ENCODE measurements around the gene SLCO3A1. TPM values are rescaled to one million over a fixed set of nuclear protein-coding genes. Genes with fewer than 3 reads are reported as not detected.
"Not testable (repeated sequence)": the region's sequence is repeated elsewhere in the genome, so short reads cannot be mapped to it uniquely, and the experiment has no call there.

SLCO3A1 gene
- total and polyA plus RNA-seq, 9 donors: 1.7 to 8.6 (median 4.5) TPM

DNA sequence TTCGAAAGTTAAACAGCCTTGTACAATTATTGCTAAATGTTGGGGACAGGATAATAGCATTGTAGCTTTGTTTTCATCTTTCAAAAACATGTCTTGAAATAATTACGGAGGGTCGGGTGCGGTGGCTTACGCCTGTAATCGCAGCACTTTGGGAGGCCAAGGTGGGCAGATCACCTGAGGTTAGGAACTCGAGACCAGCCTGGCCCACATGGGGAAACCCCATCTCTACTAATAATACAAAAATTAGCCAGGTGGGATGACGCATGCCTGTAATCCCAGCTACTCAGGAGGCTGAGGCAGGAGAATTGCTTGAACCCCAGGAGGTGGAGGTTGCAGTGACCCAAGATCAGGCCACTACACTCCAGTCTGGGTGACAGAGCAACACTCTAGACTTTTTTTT, 216.7 kb downstream of the SLCO3A1 start:
- H3K4me1 ChIP-seq (ENCODE audit: control insufficient read depth, insufficient read depth, low read length); H3K27ac ChIP-seq (ENCODE audit: low read length); H3K9me3 ChIP-seq (replicated peaks; ENCODE audit: control insufficient read depth, low read depth, low read length); H3K4me3 ChIP-seq (ENCODE audit: low read length); DNase-seq; H3K27me3 ChIP-seq (ENCODE audit: control insufficient read depth, insufficient read depth, low read length); H3K36me3 ChIP-seq (ENCODE audit: control insufficient read depth, insufficient read depth, low read length): not testable (repeated sequence)
- WGBS (ENCODE audit: insufficient coverage): 100% methylated on average over 2 of the region's 8 CpGs

DNA sequence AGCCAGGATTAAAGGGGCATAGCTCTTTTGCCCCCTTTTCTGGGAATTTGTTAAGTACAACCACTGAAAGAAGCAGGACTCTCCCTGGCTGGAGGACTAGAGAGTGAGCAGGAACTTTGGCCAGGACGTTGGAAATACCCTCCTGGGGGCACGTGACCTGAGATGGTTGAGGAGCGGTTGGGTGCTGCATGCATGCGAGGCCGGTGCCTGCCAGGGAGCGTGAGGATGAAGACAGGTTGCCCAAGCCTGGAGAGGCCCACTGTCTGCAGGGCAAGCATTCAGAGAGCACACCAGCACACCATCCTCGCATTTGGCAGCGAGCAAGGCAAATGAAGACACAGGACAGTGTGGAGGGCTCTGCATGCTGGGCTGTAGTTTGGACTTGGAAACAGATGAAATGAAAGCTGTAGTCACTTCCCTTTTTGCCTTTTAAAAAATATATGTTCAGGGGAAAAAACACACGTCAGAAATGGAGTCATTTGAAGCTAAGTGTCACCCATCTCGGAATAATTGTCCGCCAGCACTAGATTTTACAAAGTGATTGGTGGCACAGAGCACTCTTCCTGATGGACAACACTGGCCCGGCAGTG, 217.6 kb downstream of the SLCO3A1 start:
- DNase-seq: no peak

DNA sequence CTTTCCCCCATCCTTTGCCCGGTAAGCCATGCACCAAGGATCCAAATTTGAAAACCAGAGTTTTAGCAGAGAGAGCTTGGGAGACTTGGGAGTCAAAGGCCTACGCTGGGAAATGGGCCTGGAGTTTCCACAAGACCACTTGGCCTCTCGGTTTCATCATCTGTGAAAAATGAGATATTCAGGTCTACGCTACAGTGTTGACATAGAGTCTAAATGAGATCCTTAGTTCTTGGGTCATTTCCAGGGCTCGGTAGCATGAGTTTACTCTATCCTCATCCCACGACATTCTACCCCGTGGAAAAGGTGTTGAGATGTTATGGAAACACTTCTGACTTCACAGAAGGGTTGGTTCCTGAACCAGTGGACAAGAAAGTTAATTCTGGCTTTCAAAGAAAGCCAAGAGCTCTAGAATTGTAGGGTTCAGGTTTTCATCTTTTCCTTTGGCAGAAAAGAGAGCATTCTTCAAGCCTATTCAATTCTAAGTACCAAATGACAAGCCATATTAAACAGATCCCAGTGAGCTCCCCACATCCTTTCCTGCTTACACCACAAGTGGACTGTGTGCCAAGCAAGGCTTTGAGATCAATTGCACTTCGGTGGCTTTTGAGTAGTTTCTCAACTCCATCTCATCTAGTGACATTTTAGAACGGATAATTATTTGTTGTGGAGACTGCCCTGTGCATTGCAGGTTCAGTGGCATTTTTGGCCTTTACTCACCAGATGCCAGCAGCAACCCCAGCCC, 219.7 kb downstream of the SLCO3A1 start:
- peaks cover 3% of the 10 kb centered on the region for H3K27me3 ChIP-seq (ENCODE audit: control insufficient read depth, insufficient read depth, low read length)
- DNase-seq: no peak
- H3K4me1 ChIP-seq (ENCODE audit: control insufficient read depth, insufficient read depth, low read length): peaks cover 9% of the 10 kb centered on the region
- no peak overlapping the region for H3K27ac ChIP-seq (ENCODE audit: low read length)
- 67% methylated on average over 2 of the region's 9 CpGs for WGBS (ENCODE audit: insufficient coverage)
- no peak overlapping the region for H3K4me3 ChIP-seq (ENCODE audit: low read length)
- no peaks in the 10 kb centered on the region for H3K9me3 ChIP-seq (replicated peaks; ENCODE audit: control insufficient read depth, low read depth, low read length)
- no peaks in the 10 kb centered on the region for H3K36me3 ChIP-seq (ENCODE audit: control insufficient read depth, insufficient read depth, low read length)

More for the DNA sequence above, 217.6 kb downstream of the SLCO3A1 start:
- peaks cover 7% of the 10 kb centered on the region for H3K4me1 ChIP-seq (ENCODE audit: control insufficient read depth, insufficient read depth, low read length)
- H3K4me3 ChIP-seq (ENCODE audit: low read length): no peak overlapping the region
- H3K36me3 ChIP-seq (ENCODE audit: control insufficient read depth, insufficient read depth, low read length): no peaks in the 10 kb centered on the region
- H3K27ac ChIP-seq (ENCODE audit: low read length): no peak overlapping the region
- peaks cover 5% of the 10 kb centered on the region for H3K27me3 ChIP-seq (ENCODE audit: control insufficient read depth, insufficient read depth, low read length)
- 56% methylated on average over 10 of the region's 12 CpGs for WGBS (ENCODE audit: insufficient coverage)
- no peaks in the 10 kb centered on the region for H3K9me3 ChIP-seq (replicated peaks; ENCODE audit: control insufficient read depth, low read depth, low read length)

DNA sequence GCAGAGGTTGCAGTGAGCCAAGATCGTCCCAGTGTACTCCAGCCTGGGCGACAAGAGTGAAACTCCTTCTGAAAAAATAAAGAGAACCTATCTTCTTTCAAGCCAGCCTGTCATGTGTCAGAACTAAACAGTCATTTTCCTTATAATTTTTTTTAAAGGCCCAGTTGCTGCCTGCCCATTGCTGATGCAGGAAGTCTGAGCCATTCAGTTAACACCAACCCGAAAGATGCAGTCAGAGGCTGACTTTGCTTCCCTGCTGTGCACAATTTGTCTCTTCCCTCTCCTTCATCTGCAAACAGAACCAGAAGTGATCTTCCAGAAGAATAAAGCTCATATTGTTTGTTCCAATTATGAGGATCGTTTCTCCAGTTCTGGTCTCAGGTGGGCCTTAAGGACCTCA, 220.6 kb downstream of the SLCO3A1 start:
- H3K4me3 ChIP-seq (ENCODE audit: low read length): no peak overlapping the region
- no peak overlapping the region for H3K27ac ChIP-seq (ENCODE audit: low read length)
- H3K4me1 ChIP-seq (ENCODE audit: control insufficient read depth, insufficient read depth, low read length): peaks cover 9% of the 10 kb centered on the region
- H3K27me3 ChIP-seq (ENCODE audit: control insufficient read depth, insufficient read depth, low read length): peaks cover 3% of the 10 kb centered on the region
- DNase-seq: no peak
- 60% methylated on average over 3 of the region's 4 CpGs for WGBS (ENCODE audit: insufficient coverage)
- no peaks in the 10 kb centered on the region for H3K9me3 ChIP-seq (replicated peaks; ENCODE audit: control insufficient read depth, low read depth, low read length)
- H3K36me3 ChIP-seq (ENCODE audit: control insufficient read depth, insufficient read depth, low read length): no peaks in the 10 kb centered on the region

DNA sequence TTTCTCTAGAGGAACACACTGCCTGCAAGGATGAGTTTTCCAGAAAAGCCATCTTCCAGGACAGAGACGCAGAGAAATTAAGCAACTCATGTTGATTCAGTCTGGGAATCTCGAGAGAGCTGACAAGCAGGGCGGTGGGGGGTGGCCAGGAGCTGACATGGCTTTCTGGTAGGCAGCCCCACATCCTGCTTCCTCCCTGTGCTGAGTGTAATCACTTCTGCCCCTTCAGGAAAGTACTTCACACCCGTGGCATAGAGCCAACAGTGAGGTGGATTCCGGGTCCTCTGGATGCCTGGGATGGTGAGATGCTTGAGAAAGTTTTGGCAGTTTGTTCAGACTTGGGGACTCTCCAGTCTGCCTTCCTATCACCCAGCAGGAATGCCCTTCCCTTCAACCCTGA, 221.1 kb downstream of the SLCO3A1 start:
- Histone ChIP-seq H3K27me3 (ENCODE audit: control insufficient read depth, insufficient read depth, low read length) (peaks cover 3% of the 10 kb centered on the region), H3K27ac (ENCODE audit: low read length) (no peak overlapping the region), H3K4me3 (ENCODE audit: low read length) (no peak overlapping the region), H3K36me3 (ENCODE audit: control insufficient read depth, insufficient read depth, low read length) (no peaks in the 10 kb centered on the region), H3K9me3 (replicated peaks; ENCODE audit: control insufficient read depth, low read depth, low read length) (no peaks in the 10 kb centered on the region), H3K4me1 (ENCODE audit: control insufficient read depth, insufficient read depth, low read length) (peaks cover 9% of the 10 kb centered on the region)
- WGBS (ENCODE audit: insufficient coverage): 19% methylated on average over 2 of the region's 5 CpGs
- peak; percentile 35 for DNase-seq

DNA sequence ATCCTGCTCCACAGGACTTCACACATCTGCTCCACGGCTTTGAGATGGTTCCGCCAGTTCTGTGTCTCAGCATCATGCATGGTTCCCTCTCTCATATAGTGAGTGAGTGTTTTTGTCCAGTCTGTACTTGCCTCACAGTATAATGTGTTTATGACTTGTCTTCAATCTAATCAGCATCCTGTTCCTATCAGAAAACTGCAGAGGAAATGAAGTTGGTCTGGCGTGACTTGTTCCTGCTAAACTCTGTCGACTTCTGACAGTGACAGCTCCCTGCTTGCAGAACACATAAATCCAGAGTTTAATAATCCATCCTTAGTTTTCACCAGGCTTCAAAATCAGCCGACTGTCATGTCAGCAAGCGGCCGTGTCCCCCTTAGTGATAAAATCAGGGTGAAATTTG, 222.3 kb downstream of the SLCO3A1 start:
- Histone ChIP-seq H3K9me3 (replicated peaks; ENCODE audit: control insufficient read depth, low read depth, low read length) (no peaks in the 10 kb centered on the region), H3K4me3 (ENCODE audit: low read length) (no peak overlapping the region), H3K27ac (ENCODE audit: low read length) (no peak overlapping the region), H3K27me3 (ENCODE audit: control insufficient read depth, insufficient read depth, low read length) (peaks cover 3% of the 10 kb centered on the region), H3K36me3 (ENCODE audit: control insufficient read depth, insufficient read depth, low read length) (no peaks in the 10 kb centered on the region), H3K4me1 (ENCODE audit: control insufficient read depth, insufficient read depth, low read length) (peaks cover 9% of the 10 kb centered on the region)
- 31% methylated on average over 2 of the region's 7 CpGs for WGBS (ENCODE audit: insufficient coverage)
- DNase-seq: no peak

DNA sequence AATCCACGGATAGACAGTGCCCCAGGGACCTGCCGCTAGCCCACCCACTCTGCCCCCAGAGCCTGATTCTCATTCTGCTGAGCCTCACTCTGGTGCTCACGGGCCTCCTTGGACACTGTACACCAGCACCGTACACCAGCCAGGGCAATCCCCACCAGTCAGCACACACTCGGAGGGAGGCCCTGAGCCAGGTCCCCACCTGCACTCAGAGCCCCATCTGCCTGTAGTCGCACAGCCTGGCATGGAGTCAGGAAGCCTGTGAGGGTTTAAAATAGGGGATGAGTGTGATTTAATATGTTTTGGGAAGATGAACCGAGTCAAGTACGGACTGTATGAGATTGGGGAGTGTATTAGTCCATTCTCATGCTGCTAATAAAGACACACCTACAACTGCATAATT, 223.0 kb downstream of the SLCO3A1 start:
- H3K4me1 ChIP-seq (ENCODE audit: control insufficient read depth, insufficient read depth, low read length): peaks cover 9% of the 10 kb centered on the region
- WGBS (ENCODE audit: insufficient coverage): 53% methylated on average over 4 of the region's 8 CpGs
- no peaks in the 10 kb centered on the region for H3K36me3 ChIP-seq (ENCODE audit: control insufficient read depth, insufficient read depth, low read length)
- peaks cover 3% of the 10 kb centered on the region for H3K27me3 ChIP-seq (ENCODE audit: control insufficient read depth, insufficient read depth, low read length)
- no peak for DNase-seq
- no peak overlapping the region for H3K4me3 ChIP-seq (ENCODE audit: low read length)
- no peak overlapping the region for H3K27ac ChIP-seq (ENCODE audit: low read length)
- no peaks in the 10 kb centered on the region for H3K9me3 ChIP-seq (replicated peaks; ENCODE audit: control insufficient read depth, low read depth, low read length)

DNA sequence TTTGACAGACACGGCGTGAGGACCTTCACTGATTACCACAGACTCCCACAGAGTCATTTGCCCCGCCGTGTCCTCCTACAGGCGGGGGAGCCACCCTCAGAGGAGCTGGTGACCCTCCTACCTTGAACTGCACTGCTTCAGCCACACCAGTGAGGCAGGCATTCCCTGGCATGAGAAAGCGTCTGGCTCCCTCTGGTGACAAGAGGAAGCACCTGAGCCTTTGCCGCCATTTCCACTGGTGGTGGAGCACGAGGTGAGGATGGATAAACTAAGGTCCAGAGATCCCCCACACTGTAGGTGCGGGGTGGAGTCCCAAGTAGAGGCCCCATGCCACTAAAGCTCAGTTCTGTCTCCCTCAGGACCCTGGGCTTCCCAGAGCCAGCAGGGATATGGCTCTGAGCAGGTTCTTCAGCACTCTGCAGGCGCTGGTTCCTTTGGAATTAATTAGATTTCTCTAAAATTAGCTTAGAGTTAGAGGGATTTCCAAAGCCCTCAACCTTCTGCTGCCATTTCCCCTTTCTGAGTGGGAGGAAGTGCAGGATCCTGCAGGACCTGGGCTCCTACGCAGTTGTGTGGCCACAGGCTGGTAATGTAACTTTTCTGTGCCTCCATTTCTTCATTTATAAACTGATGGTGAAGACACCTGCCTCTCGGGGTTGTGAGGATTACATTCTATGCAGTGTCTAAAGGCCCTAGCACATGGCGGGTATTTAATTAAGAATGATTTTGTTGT, 224.0 kb downstream of the SLCO3A1 start:
- H3K9me3 ChIP-seq (replicated peaks; ENCODE audit: control insufficient read depth, low read depth, low read length): no peaks in the 10 kb centered on the region
- peaks cover 3% of the 10 kb centered on the region for H3K27me3 ChIP-seq (ENCODE audit: control insufficient read depth, insufficient read depth, low read length)
- no peak overlapping the region for H3K4me3 ChIP-seq (ENCODE audit: low read length)
- 43% methylated on average over 7 of the region's 13 CpGs for WGBS (ENCODE audit: insufficient coverage)
- no peaks in the 10 kb centered on the region for H3K36me3 ChIP-seq (ENCODE audit: control insufficient read depth, insufficient read depth, low read length)
- H3K4me1 ChIP-seq (ENCODE audit: control insufficient read depth, insufficient read depth, low read length): peaks cover 9% of the 10 kb centered on the region
- peak; percentile 70 for DNase-seq
- no peak overlapping the region for H3K27ac ChIP-seq (ENCODE audit: low read length)

DNA sequence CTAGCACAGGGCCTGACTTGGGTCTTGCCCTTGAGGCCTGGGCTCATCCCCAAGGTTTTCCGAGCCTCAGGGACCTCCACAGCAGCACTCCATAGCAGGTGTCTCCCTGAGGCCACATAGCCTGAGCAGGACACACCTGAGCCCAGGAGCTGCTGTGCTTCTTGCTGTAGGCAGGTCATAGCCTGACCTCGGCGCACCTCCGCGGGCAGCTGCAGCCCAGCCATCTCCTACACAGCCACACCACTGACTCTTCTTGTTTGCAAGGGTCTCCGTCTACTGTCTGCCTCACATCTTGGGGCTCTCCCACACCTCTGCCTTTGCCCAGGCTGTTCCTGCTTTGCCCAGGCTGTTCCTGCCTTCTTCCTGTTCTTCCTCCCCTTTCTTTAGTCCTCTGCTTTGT, 224.8 kb downstream of the SLCO3A1 start:
- DNase-seq: no peak
- Histone ChIP-seq H3K27me3 (ENCODE audit: control insufficient read depth, insufficient read depth, low read length) (peaks cover 5% of the 10 kb centered on the region), H3K4me1 (ENCODE audit: control insufficient read depth, insufficient read depth, low read length) (peaks cover 9% of the 10 kb centered on the region), H3K9me3 (replicated peaks; ENCODE audit: control insufficient read depth, low read depth, low read length) (no peaks in the 10 kb centered on the region), H3K36me3 (ENCODE audit: control insufficient read depth, insufficient read depth, low read length) (no peaks in the 10 kb centered on the region), H3K27ac (ENCODE audit: low read length) (no peak overlapping the region), H3K4me3 (ENCODE audit: low read length) (no peak overlapping the region)
- WGBS (ENCODE audit: insufficient coverage): 94% methylated on average over 6 of the region's 6 CpGs

DNA sequence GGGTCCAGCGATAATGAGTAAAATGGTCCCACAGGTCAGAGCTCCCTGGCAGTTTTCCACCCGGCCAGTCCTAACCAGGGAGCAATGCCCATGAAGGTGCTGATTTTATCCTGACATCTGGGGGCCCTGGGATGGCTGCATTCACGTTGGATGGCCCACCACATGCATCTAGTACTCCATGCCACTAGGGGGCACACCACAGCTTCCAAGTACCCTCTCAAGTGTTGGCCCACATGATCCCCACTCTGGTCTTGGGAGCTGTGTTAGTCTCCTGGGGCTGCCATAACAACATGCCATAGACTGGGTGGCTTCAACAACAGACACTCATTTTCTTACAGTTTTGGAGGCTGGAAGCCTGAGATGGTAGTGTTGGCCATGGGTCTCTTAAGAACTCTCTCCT, 225.5 kb downstream of the SLCO3A1 start:
- H3K4me1 ChIP-seq (ENCODE audit: control insufficient read depth, insufficient read depth, low read length): peaks cover 9% of the 10 kb centered on the region
- 83% methylated on average over 3 of the region's 3 CpGs for WGBS (ENCODE audit: insufficient coverage)

More for the DNA sequence above, 225.5 kb downstream of the SLCO3A1 start:
- H3K36me3 ChIP-seq (ENCODE audit: control insufficient read depth, insufficient read depth, low read length): no peaks in the 10 kb centered on the region
- peaks cover 6% of the 10 kb centered on the region for H3K27me3 ChIP-seq (ENCODE audit: control insufficient read depth, insufficient read depth, low read length)
- no peak overlapping the region for H3K4me3 ChIP-seq (ENCODE audit: low read length)
- no peak for DNase-seq
- H3K9me3 ChIP-seq (replicated peaks; ENCODE audit: control insufficient read depth, low read depth, low read length): no peaks in the 10 kb centered on the region
- H3K27ac ChIP-seq (ENCODE audit: low read length): no peak overlapping the region
